ENCODE measurements around the gene ZBTB34. TPM values are rescaled to one million over a fixed set of nuclear protein-coding genes. Genes with fewer than 3 reads are reported as not detected.

ZBTB34 gene
- polyA plus RNA-seq, 2 of the 4 experiments (the other 2 are of a cell fraction): 4.1 to 6.4 TPM

DNA sequence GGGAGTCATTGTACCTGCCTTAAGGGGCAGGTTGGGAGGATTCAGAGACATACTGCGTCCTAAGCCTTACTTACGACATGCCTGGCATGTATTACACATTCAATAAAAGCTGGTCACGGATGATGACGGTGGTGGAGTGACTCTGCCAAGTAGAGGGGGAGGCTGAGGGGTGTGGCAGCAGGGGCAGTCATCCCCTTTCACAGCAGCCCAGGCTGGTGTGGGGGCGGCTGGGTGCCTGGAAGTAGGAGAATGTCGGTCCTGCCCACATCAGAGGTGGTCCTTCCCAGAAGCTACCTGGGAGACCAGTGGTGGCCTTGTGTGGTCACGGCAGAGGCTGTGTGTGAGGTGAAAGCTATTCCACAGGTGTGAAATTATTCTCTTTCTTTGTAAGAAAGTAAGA is 8.9 kb downstream of the ZBTB34 start:
- no peak for FAIRE-seq
- Histone ChIP-seq H3K4me1 (no peaks in the 10 kb centered on the region), H3K4me2 (no peak overlapping the region), H3K9me3 (no peaks in the 10 kb centered on the region), H3K4me3 (no peak overlapping the region), H3K27ac (no peak overlapping the region)
- ATAC-seq: no peak
- 91% methylated on average over 7 of the region's 7 CpGs for WGBS (ENCODE audit: missing lambda C conversion rate)
- ChIA-PET POLR2A (no interaction called here), CTCF (interaction anchor here (1.2 to 5.3 kb wide), 2 partner anchors 11 to 48 kb away, joined by 4 to 28 read pairs; partner anchors contain the start of gene ZBTB34)
- DNase-seq (ENCODE audit: low read depth in 1 of 2, low spot score in 1 of 2): no peak
- TF ChIP-seq EHMT2 (IDR thresholded peaks at IDR 0.05; ENCODE audit: low read depth): no peak
- TF ChIP-seq KDM1A (IDR thresholded peaks at IDR 0.05; ENCODE audit: low read depth): no peak
- TF ChIP-seq, protein P1, sequence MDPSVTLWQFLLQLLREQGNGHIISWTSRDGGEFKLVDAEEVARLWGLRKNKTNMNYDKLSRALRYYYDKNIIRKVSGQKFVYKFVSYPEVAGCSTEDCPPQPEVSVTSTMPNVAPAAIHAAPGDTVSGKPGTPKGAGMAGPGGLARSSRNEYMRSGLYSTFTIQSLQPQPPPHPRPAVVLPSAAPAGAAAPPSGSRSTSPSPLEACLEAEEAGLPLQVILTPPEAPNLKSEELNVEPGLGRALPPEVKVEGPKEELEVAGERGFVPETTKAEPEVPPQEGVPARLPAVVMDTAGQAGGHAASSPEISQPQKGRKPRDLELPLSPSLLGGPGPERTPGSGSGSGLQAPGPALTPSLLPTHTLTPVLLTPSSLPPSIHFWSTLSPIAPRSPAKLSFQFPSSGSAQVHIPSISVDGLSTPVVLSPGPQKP (IDR thresholded peaks at IDR 0.05; ENCODE audit: low read depth, low read length): no peak

DNA sequence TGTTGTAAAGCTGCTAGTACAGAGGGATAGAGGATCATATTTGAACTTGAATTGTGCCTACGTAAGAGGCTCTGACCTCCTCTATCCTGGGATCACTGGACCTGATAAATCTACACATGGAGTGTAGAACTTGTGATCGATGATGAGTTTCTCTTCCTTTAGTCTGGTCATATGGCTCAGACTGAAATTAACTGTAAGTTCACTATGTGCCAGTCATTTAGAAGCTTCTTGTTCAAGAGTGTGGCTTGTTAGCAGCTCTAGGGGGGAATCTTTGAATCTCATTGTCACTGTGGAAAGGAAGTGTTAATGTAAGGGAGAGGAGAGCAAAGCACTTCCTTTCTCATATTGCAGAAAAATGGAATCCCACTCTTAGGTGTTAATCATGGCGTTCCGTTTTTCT is 12.1 kb downstream of the ZBTB34 start:
- FAIRE-seq: no peak
- Histone ChIP-seq H3K4me1 (0 out of 3 replicates have a peak, but pooled peaks cover 5% of the 10 kb centered on the region), H3K27ac (no peak overlapping the region), H3K4me3 (no peak overlapping the region), H3K4me2 (no peak overlapping the region), H3K9me3 (no peaks in the 10 kb centered on the region)
- WGBS (ENCODE audit: missing lambda C conversion rate): 95% methylated on average over 4 of the region's 4 CpGs
- peak in 1 of 2 experiments; percentile 43; a peak in 2 of 6 replicates for ATAC-seq
- ChIA-PET POLR2A (no interaction called here), CTCF (no interaction called here)
- no peak for DNase-seq (ENCODE audit: low read depth in 1 of 2, low spot score in 1 of 2)
- TF ChIP-seq CHD4 (IDR thresholded peaks at IDR 0.05; ENCODE audit: borderline replicate concordance): no peak
- no peak for TF ChIP-seq TFCP2L1 (CRISPR knock-in tag; IDR thresholded peaks at IDR 0.05)
- TF ChIP-seq KDM1A (IDR thresholded peaks at IDR 0.05; ENCODE audit: low read depth): no peak
- TF ChIP-seq HOXA7 (CRISPR knock-in tag; IDR thresholded peaks at IDR 0.05): no peak
- TF ChIP-seq MAFK (IDR thresholded peaks at IDR 0.05; ENCODE audit: partially characterized antibody): no peak
- TF ChIP-seq CEBPB (IDR thresholded peaks at IDR 0.05): no peak
- TF ChIP-seq MYC (IDR thresholded peaks at IDR 0.05; ENCODE audit: borderline replicate concordance, low read length): no peak
- TF ChIP-seq, protein P2, sequence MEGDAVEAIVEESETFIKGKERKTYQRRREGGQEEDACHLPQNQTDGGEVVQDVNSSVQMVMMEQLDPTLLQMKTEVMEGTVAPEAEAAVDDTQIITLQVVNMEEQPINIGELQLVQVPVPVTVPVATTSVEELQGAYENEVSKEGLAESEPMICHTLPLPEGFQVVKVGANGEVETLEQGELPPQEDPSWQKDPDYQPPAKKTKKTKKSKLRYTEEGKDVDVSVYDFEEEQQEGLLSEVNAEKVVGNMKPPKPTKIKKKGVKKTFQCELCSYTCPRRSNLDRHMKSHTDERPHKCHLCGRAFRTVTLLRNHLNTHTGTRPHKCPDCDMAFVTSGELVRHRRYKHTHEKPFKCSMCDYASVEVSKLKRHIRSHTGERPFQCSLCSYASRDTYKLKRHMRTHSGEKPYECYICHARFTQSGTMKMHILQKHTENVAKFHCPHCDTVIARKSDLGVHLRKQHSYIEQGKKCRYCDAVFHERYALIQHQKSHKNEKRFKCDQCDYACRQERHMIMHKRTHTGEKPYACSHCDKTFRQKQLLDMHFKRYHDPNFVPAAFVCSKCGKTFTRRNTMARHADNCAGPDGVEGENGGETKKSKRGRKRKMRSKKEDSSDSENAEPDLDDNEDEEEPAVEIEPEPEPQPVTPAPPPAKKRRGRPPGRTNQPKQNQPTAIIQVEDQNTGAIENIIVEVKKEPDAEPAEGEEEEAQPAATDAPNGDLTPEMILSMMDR (IDR thresholded peaks at IDR 0.05): no peak
- no peak for TF ChIP-seq CBX2 (IDR thresholded peaks at IDR 0.05; ENCODE audit: borderline replicate concordance, low read depth)

DNA sequence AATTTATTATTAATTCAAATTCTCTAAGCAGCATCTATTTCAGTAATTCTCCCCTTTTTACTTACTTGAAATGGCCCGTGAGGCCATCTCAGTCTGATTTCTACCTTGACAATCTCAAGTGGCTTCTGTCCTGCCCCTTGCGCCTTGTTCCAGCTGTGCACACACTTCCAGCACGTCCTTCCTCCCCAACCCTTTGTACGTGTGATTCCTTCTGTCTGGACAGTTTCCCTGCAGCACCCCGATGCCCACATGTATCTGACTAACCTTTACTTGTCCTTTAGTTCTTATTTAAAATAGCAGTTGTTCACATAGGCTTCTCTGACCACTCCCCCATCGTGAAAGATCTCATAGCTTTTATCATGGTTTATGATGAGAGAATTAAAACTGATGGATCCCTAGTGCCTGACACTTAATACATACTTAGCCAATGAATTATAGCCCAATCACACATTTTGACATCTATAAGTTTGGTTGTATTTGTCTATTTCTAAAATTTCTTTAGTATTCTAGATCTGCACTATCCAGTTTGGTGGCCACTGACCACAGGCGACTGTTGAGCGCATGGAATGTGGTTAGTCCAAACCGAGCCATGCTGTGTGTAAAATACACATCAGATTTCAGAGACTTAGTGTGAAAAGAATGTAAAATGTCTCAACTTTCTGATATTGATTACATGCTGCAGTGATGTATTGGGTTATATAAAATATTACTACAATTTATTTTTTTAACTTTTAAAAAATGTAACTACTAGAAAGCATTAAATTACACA is 14.3 kb downstream of the ZBTB34 start:
- no peak for TF ChIP-seq FOXS1 (CRISPR knock-in tag; IDR thresholded peaks at IDR 0.05)
- TF ChIP-seq, protein P3, sequence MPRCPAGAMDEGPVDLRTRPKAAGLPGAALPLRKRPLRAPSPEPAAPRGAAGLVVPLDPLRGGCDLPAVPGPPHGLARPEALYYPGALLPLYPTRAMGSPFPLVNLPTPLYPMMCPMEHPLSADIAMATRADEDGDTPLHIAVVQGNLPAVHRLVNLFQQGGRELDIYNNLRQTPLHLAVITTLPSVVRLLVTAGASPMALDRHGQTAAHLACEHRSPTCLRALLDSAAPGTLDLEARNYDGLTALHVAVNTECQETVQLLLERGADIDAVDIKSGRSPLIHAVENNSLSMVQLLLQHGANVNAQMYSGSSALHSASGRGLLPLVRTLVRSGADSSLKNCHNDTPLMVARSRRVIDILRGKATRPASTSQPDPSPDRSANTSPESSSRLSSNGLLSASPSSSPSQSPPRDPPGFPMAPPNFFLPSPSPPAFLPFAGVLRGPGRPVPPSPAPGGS (IDR thresholded peaks at IDR 0.05): no peak
- TF ChIP-seq, protein P4, sequence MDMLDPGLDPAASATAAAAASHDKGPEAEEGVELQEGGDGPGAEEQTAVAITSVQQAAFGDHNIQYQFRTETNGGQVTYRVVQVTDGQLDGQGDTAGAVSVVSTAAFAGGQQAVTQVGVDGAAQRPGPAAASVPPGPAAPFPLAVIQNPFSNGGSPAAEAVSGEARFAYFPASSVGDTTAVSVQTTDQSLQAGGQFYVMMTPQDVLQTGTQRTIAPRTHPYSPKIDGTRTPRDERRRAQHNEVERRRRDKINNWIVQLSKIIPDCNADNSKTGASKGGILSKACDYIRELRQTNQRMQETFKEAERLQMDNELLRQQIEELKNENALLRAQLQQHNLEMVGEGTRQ (IDR thresholded peaks at IDR 0.05): no peak
- TF ChIP-seq EP300 (IDR thresholded peaks at IDR 0.05): no peak
- TF ChIP-seq RARB (CRISPR knock-in tag; IDR thresholded peaks at IDR 0.05): no peak
- no peak for TF ChIP-seq RAD21 (conservative IDR thresholded peaks at IDR 0.05 in 1 of 2, IDR thresholded peaks at IDR 0.05 in 1 of 2)
- no peak for TF ChIP-seq HOXB5 (CRISPR knock-in tag; IDR thresholded peaks at IDR 0.05)
- no peak for TF ChIP-seq FOSL2 (IDR thresholded peaks at IDR 0.05)
- TF ChIP-seq FOSL2 (CRISPR knock-in tag; IDR thresholded peaks at IDR 0.05): no peak
- TF ChIP-seq RNF2 (IDR thresholded peaks at IDR 0.05; ENCODE audit: borderline replicate concordance, low read depth): no peak
- TF ChIP-seq FOSB (CRISPR knock-in tag; IDR thresholded peaks at IDR 0.05): no peak
- TF ChIP-seq CEBPB (IDR thresholded peaks at IDR 0.05): no peak
- no peak for TF ChIP-seq JUNB (IDR thresholded peaks at IDR 0.05)
- TF ChIP-seq CHD2 (IDR thresholded peaks at IDR 0.05; ENCODE audit: low read length, partially characterized antibody): no peak
- TF ChIP-seq KDM1A (IDR thresholded peaks at IDR 0.05; ENCODE audit: low read depth): no peak
- Histone ChIP-seq H3K4me3 (no peak overlapping the region), H3K27ac (no peak overlapping the region), H3K4me2 (no peak overlapping the region), H3K9me3 (no peaks in the 10 kb centered on the region), H3K4me1 (0 out of 3 replicates have a peak, but pooled peaks cover 5% of the 10 kb centered on the region)
- WGBS (ENCODE audit: missing lambda C conversion rate): 78% methylated on average over 9 of the region's 9 CpGs
- FAIRE-seq (no peak), DNase-seq (ENCODE audit: low read depth in 1 of 2, low spot score in 1 of 2) (no peak), ATAC-seq (peak in 1 of 2 experiments; percentile 31; a peak in 2 of 6 replicates)
- ChIA-PET CTCF (interaction anchor here (0.8 kb wide), 1 partner anchor 95 kb away, joined by 3 read pairs; no protein-coding TSS in a partner anchor), POLR2A (no interaction called here)
